SU-DHL-6 (cell line): ENCODE measurements around the gene COG2.
"Not testable (repeated sequence)": the region's sequence is repeated elsewhere in the genome, so short reads cannot be mapped to it uniquely, and the experiment has no call there.

ENCODE experiments used
- H2AFZ ChIP-seq: fragments of 200-600 bp; sonication (generic); 2 replicates; pipeline ENCODE4 v1.6.1; 2014; ENCODE audit warnings: low read depth, mild to moderate bottlenecking, moderate library complexity, mixed read lengths, antibody characterized with exemption, low read length; ENCODE audit not compliant: severe bottlenecking
- H3F3A ChIP-seq: fragments of 200-600 bp; shearing (Covaris generic); 2 replicates; pipeline ENCODE4 v1.6.0; 2016; ENCODE audit warnings: antibody characterized with exemption, mild to moderate bottlenecking; ENCODE audit not compliant: insufficient read depth
- H3K27ac ChIP-seq: fragments of 200-600 bp; sonication (generic); 2 replicates; pipeline ENCODE4 v1.5.1; 2016; ENCODE audit warnings: low read depth, mild to moderate bottlenecking, low read length, moderate library complexity, mixed read lengths
- H3K27me3 ChIP-seq: fragments of 200-600 bp; sonication (generic), shearing (Covaris generic); 2 replicates; pipeline ENCODE4 v1.6.0; 2014; ENCODE audit warnings: mild to moderate bottlenecking, low read length
- H3K36me3 ChIP-seq: fragments of 200-600 bp; sonication (generic); 2 replicates; pipeline ENCODE4 v1.6.1; 2014; ENCODE audit warnings: mild to moderate bottlenecking, low read length, mixed read lengths
- H3K4me2 ChIP-seq: fragments of 300-600, 200-600 bp; shearing (Covaris generic), sonication (generic); 2 replicates; pipeline ENCODE4 v1.6.0; 2014; ENCODE audit warnings: low read length, low read depth, mild to moderate bottlenecking; ENCODE audit not compliant: poor library complexity, severe bottlenecking
- H3K4me3 ChIP-seq: fragments of 200-600 bp; sonication (generic); 2 replicates; pipeline ENCODE4 v1.5.1; 2014; ENCODE audit warnings: antibody characterized with exemption, low read length, mild to moderate bottlenecking, mixed read lengths; ENCODE audit not compliant: insufficient read depth, poor library complexity, severe bottlenecking
- H3K79me2 ChIP-seq: fragments of 200-600 bp; sonication (generic); 2 replicates; pipeline ENCODE4 v1.6.1; 2014; ENCODE audit warnings: mild to moderate bottlenecking, low read length, moderate library complexity; ENCODE audit not compliant: insufficient read depth
- H3K9ac ChIP-seq: fragments of 200-600 bp; sonication (generic); 2 replicates; pipeline ENCODE4 v1.7.0; 2014; ENCODE audit warnings: mild to moderate bottlenecking, low read length
- H3K9me2 ChIP-seq: fragments of 200-600 bp; sonication (generic); replicated peaks from 2 replicates; pipeline ENCODE4 v1.6.1; 2014; ENCODE audit warnings: low read length; ENCODE audit not compliant: insufficient read depth
- H3K9me3 ChIP-seq: fragments of 200-600 bp; sonication (generic); 2 replicates; pipeline ENCODE4 v1.6.1; 2014; ENCODE audit warnings: low read length, mixed read lengths; ENCODE audit not compliant: insufficient read depth
- H4K20me1 ChIP-seq: fragments of 200-600 bp; sonication (generic); 2 replicates; pipeline ENCODE4 v1.6.1; 2014; ENCODE audit warnings: low read depth, mild to moderate bottlenecking, antibody characterized with exemption, low read length, moderate library complexity, mixed read lengths
- CTCF ChIP-seq: fragments of 200-600 bp; sonication (generic); IDR thresholded peaks from one replicate; pipeline ENCODE4 v1.5.1; 2017; ENCODE audit warnings: antibody characterized with exemption, mild to moderate bottlenecking, low read length, moderate library complexity; ENCODE audit not compliant: insufficient read depth, poor library complexity, severe bottlenecking
- EZH2phosphoT487 ChIP-seq: fragments of 200-600 bp; sonication (generic), shearing (Covaris generic); conservative IDR thresholded peaks from 2 replicates; pipeline ENCODE4 v1.6.1; 2018; ENCODE audit warnings: mild to moderate bottlenecking, antibody characterized with exemption, low read length, moderate library complexity, mixed read lengths

COG2 gene

DNA sequence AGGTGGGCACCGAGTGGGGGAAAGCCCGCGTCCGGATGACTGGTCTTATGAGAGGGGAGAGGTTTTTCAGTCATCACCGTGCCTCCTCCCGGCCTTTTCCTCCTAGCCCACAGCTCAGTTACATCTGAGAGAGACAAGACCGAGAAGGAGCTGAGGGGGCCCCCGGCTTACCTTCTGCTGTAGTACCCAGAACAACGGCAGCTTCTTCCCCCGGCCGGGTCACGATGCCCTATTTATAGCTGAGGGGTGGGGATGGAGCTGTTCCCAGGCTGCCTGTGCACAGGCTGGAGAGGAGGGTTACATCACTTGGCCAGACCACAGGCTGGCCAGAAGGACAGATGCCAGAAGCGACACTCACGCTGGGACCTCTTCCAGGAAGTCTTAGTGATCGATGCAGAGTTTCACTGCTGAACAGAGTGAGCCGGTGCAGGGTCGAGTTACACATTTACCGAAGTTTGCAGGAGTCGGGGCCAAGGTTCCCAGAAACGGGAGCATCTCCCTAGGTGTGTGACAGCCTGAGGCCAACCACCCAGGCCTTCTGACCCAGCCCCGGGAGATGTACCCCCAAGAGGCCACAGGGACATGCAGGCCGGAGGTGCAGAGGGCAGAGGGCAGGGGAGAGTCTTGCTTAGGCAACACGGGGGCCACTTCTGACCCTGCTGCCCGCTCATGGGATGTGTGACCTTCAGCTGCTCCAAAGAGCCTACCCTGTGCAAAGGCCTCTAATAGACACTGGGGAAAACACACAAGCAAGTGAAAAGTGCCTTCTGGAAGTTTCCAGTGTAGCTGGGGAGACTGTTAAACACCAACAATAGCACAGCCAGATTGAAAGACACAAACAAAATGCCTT lies 71.9 kb downstream of the COG2 start, which contains the start of gene AGT:
AGT (minus strand) TSS at position 208 of the 850 bp plus-strand sequence. CDS start 3,299 bp downstream, outside the sequence.
- Histone ChIP-seq H3F3A (no peaks in the 10 kb centered on the region), H3K27me3 (no peaks in the 10 kb centered on the region), H2AFZ (no peak within 1 kb of the TSS), H4K20me1 (no peaks in the 10 kb centered on the region), H3K36me3 (no peaks in the 10 kb centered on the region), H3K9me2 (no peaks in the 10 kb centered on the region), H3K79me2 (no peaks in the 10 kb centered on the region), H3K9me3 (no peaks in the 10 kb centered on the region), H3K4me2 (no peak within 1 kb of the TSS), H3K27ac (no peak within 1 kb of the TSS), H3K4me3 (no peak within 1 kb of the TSS), H3K9ac (no peak within 1 kb of the TSS)
- TF ChIP-seq EZH2phosphoT487, result no peak
- no peak for TF ChIP-seq CTCF

GRCh38 chr1:230715510-230715909 lies 73.2 kb downstream of the COG2 start:
- no peak for TF ChIP-seq EZH2phosphoT487
- H3K9me3 ChIP-seq, result no peaks in the 10 kb centered on the region
- H3K27ac ChIP-seq, result no peak overlapping the region
- H3K9me2 ChIP-seq, result no peaks in the 10 kb centered on the region
- H3K27me3 ChIP-seq, result no peaks in the 10 kb centered on the region
- H3F3A ChIP-seq, result no peaks in the 10 kb centered on the region
- no peak overlapping the region for H3K4me3 ChIP-seq
- H3K36me3 ChIP-seq, result no peaks in the 10 kb centered on the region
- no peak overlapping the region for H3K4me2 ChIP-seq
- no peaks in the 10 kb centered on the region for H3K79me2 ChIP-seq
- no peak overlapping the region for H2AFZ ChIP-seq
- H3K9ac ChIP-seq, result no peak overlapping the region
- H4K20me1 ChIP-seq, result no peaks in the 10 kb centered on the region

DNA sequence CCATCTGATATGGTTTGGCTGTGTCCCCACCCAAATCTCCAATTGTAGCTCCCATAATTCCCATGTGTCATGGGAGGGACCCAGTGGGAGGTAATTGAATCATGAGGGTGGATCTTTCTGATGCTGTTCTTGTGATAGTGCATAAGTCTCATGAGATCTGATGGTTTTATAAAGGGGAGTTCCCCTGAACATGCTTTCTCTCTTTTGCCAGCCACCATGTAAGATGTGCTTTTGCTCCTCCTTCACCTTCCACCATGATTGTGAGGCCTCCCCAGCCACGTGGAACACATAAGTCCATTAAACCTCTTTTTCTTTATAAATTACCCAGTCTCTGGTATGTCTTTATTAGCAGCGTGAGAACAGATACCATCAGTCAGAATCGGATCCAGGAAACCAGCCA lies 74.2 kb downstream of the COG2 start:
- not testable (repeated sequence) for H3K79me2 ChIP-seq, H3K36me3 ChIP-seq, H4K20me1 ChIP-seq, H2AFZ ChIP-seq, H3K9me3 ChIP-seq, H3K9ac ChIP-seq, H3K4me2 ChIP-seq, H3K4me3 ChIP-seq, H3K27ac ChIP-seq, H3K27me3 ChIP-seq, H3F3A ChIP-seq, H3K9me2 ChIP-seq

GRCh38 chr1:230717251-230717650 lies 75.0 kb downstream of the COG2 start:
- no peak for TF ChIP-seq EZH2phosphoT487
- TF ChIP-seq CTCF, result no peak
- H3K9me3 ChIP-seq, result no peaks in the 10 kb centered on the region
- H3K9ac ChIP-seq, result no peak overlapping the region

GRCh38 chr1:230721849-230722522 lies 79.7 kb downstream of the COG2 start:
- H4K20me1 ChIP-seq, H3K4me3 ChIP-seq, H3K4me2 ChIP-seq, H3K27me3 ChIP-seq, H3K79me2 ChIP-seq, H3K36me3 ChIP-seq, H3K9me3 ChIP-seq, H3K9me2 ChIP-seq, H2AFZ ChIP-seq, H3F3A ChIP-seq, H3K27ac ChIP-seq, H3K9ac ChIP-seq: not testable (repeated sequence)

More at GRCh38 chr1:230717251-230717650, 75.0 kb downstream of the COG2 start:
- no peaks in the 10 kb centered on the region for H3F3A ChIP-seq
- no peaks in the 10 kb centered on the region for H3K36me3 ChIP-seq
- H3K27ac ChIP-seq, result no peak overlapping the region
- H3K4me2 ChIP-seq, result no peak overlapping the region
- H2AFZ ChIP-seq, result no peak overlapping the region
- H3K79me2 ChIP-seq, result no peaks in the 10 kb centered on the region
- no peaks in the 10 kb centered on the region for H4K20me1 ChIP-seq
- no peak overlapping the region for H3K4me3 ChIP-seq
- no peaks in the 10 kb centered on the region for H3K9me2 ChIP-seq
- H3K27me3 ChIP-seq, result no peaks in the 10 kb centered on the region
